Measurements from ENCODE around the gene SPTB.
A peak's percentile ranks its signal among the peaks of the same experiment; 100 is the strongest.

Gene SPTB

DNA sequence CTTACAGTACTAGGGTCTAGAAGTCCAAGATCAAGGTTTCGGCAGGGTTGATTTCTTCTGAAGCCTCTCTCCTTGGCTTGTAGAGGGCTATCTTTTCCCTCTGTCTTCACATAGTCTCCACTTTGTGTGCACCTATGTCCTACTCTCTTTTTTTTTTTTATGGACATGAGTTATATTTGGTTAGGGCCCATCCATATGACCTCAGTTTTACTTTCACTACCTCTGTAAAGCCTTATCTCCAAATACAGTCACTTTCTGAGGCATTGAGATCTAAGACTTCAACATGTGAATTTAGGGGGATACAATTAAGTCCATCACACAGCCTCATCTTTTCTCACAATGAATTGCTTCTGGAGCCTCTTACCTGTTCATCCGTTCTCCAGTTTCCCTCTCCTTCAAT, 5.9 kb upstream of the SPTB start:
- no peak for DNase-seq (ENCODE audit: low read depth in 3 of 3)

DNA sequence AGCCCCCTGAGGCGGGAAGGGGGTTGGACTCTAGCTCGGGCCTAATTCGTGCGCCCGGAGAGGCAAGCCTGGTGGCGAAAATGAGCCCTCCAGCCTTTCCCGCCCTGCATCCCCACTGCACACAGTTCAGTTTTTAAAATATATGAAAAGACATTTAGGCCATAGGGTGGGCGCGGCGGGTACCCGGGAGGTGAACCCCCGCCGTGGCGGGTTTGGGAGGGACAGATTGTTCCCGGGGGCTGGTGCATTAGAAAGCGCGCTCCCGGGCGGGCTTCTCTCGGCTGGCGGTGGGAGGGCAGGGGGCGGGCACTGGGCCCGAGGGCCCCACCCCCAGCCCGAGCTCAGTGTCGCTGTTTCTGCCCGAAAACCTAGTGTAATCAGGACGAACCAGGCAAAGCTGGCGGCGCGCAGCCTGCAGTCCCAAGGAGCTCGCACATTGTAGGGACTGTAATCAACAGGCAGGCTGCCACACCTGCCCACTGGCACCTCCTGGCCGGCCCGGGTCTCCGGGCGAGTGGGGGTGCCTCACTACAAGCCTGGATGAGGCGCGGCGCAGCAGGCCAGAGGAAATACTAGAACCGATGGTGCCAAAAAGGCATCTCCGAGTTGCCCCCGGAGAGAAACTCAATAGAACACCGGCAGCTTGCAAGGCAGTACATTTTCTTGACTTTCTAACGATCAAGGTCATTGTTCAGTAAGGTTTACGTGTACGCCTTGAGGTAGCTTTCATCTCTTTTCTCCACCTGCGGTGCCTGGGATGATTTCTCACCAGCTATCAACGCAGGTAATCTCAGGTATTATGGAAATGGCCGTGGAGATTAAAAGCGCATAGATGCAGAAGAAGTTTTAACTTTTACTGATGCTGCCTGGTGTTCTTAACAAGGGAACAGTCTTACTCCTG, 764 bp upstream of the SPTB start:
- peak; percentile 18 to 64 (median 48) for DNase-seq (ENCODE audit: low read depth in 3 of 3)

DNA sequence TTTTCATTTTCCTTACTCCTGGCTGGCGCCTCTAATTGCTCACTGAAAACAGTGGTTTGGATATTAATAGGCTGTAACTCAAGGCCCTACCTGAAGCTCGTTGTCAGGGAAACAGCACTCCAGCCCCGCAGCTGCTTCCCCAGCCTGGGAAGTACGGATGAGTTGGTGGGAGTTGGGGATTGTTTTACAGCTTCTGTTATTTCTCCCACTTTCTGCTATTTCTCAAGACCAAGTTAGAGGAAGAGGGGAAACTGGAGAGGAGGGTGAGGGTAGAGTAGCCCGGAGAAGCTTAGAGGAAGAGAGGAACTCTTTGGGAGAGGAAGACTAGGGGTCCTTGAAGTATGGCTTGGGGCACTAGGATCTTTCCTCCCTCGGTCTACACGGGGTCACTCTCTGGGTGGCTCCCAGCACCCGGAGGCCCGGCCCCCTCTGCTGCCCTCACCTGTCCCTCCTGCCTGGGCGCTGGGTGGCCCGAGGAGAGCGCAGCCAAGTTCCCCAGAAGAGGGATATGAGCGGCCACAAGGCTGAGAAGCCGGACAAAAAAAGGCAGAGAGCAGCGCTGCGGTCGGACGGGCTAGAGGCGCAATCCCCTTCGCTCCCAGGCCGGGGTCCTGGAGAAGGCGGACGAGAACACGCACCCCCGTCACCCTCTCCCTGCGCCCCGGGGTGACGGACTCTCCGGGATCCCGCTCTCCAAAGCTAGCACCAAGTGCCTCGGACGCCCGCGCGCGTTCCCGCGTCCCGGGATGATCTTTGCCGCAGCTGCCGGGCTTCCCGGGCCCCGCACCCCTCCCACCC, 671 bp downstream of the SPTB start:
- DNase-seq (ENCODE audit: low read depth in 3 of 3) = peak in 1 of 3 experiments; percentile 5

DNA sequence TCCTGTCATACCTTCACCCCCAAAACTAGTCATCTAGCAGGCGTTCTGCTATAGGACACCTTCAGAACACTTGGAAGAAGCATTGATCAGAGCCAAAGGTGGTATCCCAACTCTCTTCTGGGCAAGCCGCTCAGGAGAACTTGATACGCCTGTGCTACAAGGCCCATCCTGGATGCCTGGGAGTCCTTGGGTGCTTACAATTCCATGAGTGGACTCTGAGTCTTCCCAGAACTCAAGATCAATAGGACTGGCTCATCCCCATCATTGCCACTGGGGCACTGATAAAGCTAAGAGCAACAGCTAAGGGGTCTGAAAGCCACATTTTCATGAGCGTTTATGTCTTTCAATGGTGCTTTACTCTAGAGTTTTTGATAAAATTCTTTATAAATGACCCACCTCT, 1.9 kb downstream of the SPTB start:
- no peak for DNase-seq (ENCODE audit: low read depth in 3 of 3)

DNA sequence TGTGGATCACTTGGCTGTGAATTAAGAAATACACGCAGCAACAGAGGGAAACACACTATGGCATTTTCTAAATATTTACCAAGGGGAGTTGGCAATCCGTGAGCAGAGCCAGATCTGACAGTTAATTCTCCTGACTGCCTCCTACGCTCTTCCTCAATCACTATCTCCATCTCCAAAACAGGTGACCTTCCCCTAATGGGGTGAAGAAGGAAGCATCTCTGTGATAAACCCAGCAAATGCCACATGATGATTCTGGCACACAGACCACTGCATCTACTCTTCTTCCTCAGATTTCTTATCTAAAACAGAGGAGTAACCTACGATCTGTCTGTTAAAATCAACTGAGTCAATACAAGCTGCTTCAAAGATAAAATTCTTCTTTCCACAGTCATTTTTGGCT, 4.4 kb downstream of the SPTB start:
- DNase-seq (ENCODE audit: low read depth in 3 of 3) = no peak

DNA sequence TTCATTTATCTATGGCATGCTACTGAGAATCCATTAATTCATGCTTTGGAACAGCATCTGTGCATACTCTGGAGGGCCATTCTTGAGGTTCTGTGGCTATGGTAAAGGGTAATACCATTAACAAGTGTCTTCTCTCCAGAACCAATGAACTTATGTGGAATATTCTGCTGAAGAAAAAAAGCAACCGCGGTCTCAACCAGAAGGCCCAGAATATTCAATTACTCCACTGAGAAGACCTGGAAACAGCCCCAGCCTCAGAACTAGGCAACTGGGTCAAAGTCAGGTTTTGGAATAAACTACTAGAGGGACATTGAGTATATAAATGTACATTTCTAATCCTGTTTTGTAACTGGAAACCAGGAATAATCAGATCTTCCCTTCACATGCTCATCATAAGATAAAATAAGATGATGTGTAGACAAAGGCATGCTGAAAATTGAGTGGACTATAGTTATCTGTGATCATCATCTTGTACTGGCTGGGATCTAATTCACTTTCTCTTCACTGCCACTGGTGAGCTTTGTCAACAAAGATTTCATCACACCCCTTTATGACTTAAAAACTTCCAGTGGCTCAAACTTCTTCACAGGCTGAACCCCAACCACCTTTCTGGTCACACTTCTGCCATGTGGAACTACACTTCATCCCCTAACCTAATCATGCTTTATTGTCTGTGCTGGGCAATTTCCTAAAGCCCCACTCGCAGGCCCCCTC, 6.0 kb downstream of the SPTB start:
- DNase-seq (ENCODE audit: low read depth in 3 of 3) = no peak

DNA sequence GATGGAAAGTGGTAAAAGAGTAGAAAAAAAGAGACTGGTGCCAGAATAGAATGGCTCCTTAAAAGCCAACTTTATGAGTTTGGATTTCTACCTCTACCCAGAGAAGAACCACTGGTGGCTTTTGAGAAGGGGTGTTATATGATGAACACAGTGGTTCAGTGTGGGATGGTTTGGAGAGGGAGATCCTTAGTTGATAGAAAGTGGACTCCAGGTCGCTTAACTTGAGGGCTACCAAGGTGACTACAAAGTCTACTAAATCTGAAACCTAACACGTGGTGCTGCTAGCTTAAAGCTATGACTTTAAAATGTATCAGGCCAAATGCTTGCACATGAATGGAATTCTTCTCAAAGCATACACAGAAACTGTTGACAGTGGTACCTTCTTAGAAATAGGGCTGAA, 8.4 kb downstream of the SPTB start:
- DNase-seq (ENCODE audit: low read depth in 3 of 3) = no peak

DNA sequence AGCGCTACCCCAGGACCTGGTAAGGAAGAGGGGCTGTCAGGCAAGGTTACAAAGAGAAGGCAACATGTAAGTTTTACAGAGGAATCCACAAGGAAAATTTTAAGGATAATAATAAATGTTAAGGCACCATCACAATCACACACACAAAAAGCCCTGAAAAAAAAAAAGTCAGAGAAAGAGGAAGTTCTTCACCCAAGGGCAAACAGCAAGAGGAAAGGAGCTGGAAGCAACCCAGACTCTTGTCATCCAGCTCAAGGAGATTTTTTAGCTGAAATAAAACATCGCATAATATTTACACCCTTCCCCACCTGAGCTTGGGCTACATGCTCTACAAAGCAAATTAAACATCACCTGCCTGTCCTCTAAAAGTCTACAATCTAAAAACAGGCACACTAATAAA, 9.5 kb downstream of the SPTB start:
- no peak for DNase-seq (ENCODE audit: low read depth in 3 of 3)

DNA sequence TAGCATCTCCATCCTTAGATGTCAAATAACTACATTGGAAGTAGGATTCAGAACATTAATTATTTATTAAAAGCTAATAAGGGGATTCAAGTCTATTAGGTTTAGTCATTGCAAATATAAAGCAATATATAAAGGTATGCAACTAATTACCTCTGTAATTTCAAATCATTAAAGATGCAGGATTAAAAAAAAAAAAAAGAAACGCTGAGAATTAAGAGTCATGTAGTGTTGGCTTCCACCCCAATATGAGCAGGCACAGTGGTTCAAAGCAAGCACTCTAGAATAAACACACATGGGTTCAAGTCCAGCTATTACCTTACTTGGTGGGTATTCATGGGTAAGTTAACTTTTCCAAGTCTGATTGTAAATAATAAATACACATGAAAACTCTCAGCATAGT, 10.9 kb downstream of the SPTB start:
- DNase-seq (ENCODE audit: low read depth in 3 of 3) = no peak

DNA sequence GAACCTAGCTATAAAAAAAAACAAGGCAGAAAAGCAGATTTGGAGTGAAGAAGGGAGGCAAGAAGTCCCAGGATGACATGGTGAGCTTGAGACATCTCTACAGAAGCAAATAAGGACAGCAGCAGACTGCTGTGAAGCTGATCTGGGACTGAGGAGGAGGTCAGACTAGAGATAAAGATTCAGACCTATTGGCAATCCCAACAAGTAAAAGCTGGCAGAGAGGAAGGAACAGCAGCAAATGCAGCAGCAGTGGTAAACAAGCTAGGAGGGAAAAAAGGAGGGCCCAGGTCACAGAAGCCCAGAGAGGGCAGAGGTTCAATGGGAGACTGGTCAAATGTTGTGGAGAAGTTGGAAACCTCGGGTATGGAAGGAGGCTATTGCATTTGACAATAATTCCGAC, 11.3 kb downstream of the SPTB start:
- DNase-seq (ENCODE audit: low read depth in 3 of 3) = no peak

DNA sequence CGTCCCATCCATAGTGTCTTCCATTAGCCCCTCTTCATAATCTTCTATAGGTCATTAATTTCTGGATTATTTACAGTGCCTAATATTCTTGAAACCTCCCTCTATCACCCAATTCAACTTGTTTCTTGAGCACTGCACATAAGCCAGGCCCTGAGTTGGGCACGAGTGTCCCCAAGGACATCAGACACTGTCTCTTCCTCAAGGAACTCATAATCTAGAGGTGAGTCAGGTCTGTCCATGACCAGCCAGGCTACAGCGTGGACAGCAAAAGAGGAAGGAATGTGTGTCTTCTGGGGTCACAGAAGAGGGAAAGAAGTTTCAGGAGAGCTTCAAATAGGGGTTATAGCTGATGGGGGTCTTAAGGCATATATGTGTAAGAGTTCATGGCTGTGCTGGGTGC, 12.5 kb downstream of the SPTB start:
- DNase-seq (ENCODE audit: low read depth in 3 of 3) = no peak

DNA sequence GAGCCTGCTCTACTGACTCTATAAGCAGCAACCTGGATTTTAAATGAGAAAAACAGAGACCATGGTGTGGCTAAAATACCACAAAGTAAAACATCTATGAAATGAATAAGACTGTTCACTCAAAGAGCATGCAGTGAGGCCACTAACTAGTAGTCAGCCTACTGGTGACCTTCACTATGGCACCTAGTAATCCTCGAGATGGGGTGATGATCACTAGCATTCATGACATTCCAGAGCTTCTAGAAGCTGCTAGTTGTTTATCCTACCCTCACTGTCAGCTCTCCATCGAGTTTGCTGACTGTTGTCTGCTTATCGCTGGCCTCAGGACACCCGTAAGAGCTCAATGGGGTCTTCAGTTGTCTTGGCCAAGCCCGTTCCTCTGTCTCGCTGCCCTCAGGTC, 13.7 kb downstream of the SPTB start:
- no peak for DNase-seq (ENCODE audit: low read depth in 3 of 3)

DNA sequence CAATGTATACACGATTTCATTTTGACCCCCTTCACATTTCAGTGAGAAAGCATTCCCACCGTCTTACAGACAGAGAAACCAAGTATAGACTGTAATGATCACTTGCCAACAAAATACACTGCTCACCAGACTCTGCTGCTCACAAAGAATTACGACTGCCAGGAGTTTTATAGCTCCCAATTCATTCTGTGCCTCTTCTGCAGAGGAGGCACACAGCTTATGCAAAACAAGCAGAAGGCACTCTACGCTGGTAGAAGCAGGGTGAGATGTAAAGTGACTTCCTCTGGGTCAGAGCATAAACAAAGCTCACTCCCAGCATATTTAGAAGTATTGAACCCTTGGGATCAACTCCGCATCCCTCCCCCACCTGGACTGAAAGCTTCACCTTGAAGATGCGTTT, 14.6 kb downstream of the SPTB start:
- DNase-seq (ENCODE audit: low read depth in 3 of 3) = no peak

DNA sequence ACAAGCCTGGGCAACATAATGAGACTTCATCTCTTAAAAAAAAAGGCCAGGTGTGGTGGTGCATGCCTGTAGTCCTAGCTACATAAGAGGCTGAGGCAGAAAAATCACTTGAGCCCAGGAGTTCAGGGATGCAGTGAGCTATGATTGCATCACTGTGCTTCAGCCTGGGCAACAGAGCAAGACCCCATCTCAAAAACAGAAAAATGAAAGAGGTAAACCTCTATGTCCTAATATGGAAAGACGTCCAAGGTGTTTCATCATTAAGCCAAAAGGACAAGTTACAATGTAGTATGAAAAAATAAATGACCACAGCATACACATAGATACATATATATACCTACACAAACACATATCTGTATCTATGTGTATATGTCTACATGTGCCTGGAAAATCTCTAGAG, 15.4 kb downstream of the SPTB start:
- no peak for DNase-seq (ENCODE audit: low read depth in 3 of 3)

DNA sequence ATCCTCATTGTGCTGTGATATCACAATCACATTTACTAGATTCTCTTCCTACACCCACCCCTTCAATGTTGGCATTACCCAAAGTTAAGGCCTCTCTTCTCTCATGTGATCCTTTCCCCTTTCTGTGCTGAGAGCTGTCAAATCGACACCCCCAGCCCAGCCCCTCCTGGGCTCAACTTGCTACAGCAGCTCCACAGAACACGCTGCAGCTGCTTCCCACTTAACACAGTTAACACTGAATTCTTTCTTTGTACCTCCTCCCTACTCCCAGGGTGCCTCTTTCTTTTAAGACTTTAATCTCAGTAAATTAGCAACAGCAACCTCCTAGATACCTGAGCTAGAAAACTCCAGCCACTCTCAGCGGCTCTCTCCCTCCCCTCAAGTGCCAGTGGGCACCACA, 17.8 kb downstream of the SPTB start:
- no peak for DNase-seq (ENCODE audit: low read depth in 3 of 3)

DNA sequence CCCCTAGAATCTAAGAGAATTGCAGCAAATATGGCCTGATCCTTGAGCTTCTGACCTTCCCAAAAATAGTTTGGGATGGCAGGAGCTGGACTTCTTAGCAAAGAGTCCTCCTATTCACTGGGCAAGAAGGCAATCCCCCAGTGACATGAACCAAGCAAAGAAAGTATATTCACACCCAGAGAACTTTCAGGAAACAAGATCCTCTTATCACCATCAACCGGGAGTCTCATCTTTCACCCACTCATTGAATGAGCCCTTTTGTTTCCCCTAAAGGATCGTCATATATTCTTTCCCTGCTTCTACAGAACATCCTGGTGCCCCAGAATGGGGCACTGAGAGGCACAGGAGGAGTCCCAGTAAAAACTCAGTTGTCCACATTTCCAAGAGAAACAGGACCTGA, 19.7 kb downstream of the SPTB start:
- DNase-seq (ENCODE audit: low read depth in 3 of 3) = no peak

DNA sequence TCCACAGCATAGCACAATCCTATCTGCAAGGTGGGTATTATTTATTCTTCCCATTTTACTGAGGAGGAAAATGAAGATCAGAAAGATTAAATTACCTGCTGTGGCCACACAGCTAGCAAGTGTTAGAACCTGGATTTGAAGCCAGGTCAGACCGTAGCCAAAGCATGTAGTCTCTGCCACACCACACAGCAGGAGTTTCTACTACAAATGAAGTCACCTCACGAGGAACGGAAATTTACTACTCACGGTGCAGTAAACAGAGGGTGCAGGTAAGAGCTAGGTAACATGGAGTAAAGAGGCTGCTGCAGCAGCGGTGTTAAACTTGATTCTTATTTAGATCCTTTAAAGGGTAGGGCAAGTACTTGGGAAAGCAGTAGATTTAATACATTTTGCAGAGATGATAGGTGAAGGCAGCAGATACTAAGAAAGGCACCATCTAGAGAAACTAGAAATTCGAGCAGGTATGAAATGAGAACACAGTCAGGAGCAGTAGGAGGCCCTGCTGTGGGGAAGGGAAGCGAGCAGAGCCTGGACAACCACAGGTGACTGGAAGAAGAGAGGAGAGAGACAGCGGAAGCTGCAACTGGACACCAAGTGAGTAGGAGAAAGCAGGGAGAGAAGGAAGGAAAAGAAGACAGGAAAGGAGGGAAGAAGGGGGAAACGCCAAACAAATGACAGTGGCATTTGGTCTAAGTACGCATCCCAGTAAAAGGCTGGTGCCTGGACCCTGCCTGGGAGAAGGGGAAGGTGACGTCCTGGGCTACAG, 21.5 kb downstream of the SPTB start:
- no peak for DNase-seq (ENCODE audit: low read depth in 3 of 3)

DNA sequence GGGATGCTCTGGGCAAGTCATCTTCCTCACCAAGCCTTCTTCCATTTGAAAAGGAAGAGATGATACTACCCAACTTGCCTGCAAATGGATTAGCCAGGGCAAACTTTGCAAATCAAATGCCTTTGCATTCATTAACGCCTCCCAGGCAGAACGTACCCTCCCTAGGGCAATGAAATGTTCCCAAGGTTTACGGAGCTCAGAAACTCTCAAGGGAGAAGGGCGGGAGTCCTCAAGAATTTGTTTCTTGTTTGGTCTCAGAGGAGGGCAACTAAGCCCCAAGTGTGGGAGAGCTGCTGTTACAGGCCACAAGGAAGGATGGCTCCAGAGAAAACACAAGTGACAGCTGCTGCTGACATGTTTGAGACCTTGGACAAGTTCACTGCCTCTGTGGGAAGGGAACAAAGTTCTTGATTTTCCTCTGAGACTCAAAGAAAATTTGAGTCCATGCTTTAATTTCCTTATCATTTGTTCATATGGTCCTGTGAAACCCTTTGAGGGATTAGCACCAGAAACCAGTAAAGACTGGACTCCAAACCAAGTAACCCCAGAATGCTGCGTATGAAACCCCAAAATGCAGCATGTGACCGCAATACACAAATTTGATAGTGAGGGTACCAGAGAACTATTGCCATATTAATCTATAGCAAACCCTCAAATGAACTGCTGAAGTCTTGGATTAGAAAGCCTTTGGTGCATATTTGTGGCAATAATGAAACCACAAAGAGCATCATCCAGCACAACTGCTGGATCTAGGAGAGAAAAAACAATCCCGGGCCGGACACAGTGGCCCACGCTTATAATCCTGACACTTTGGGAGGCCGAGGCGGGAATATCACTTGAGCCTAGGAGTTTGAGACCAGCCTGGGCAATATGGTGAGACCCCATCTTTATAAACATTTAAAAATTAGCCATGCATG, 22.9 kb downstream of the SPTB start:
- no peak for DNase-seq (ENCODE audit: low read depth in 3 of 3)

DNA sequence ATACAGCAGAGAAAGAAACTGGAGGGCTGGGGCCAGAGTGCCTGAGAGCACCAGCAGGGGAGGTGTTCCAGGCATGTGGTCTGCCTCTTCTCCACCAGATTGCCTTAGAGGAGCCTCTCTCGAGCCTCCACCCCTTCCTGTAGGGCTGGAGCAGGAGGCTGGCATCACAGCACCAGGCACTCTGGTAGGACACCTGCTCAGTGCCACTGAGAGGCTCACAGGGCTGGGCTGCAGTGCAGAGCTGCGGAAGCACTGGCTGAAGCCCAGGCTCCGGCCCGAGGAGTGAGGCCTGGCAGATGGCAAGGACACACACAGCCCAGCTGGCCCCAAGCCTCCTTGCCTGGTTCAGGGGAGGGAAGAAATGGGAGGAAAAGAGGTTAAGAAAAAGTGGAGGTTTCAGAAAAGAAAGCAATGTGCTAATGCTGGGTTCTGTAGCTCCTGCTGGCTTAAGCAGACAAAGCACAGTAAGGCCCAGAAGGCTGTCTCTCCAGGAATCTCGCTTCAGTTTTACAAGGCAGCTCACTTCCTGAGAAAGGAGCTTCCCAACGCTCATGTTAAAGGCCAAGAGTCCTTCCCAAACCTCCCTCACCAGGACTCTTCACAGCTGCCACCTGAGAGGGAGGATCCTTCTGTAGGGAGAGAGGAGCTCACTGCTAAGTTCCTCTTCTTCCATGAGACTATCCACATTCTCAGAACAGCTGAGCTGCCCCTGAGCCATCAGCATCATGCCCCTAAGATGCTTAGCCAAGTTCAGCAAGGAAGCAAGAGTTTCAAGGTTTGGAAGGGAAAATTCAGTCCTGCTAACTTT, 23.8 kb downstream of the SPTB start:
- DNase-seq (ENCODE audit: low read depth in 3 of 3) = no peak

Measured in stimulated activated CD4-positive, alpha-beta T cell treated with anti-CD3 and anti-CD28 coated beads, TNF-alpha, amount 100 ng/mL, for 24 hours (primary cell).